Panc1 (cell line): ENCODE data around the gene TBC1D16. TPM values are rescaled to one million over a fixed set of nuclear protein-coding genes. Genes with fewer than 3 reads are reported as not detected.

ENCODE experiments used
- ATAC-seq: fragments of 200-7000 bp; cut with Tn5 transposase; 2 replicates; pipeline ENCODE4 v1.9.1; 2020; ENCODE audit warnings: mild to moderate bottlenecking, moderate library complexity
- BruUV-seq: library from RNA; stranded (reverse); fragments of 400-500 nt; replicated peaks from 2 replicates; lab custom pipeline; 2021; lab: Mats Ljungman, UMichigan
- CTCF ChIA-PET: fragments of 300-600 bp; sonication (Branson Sonifier 250); formaldehyde crosslinking; loops from one replicate; lab custom pipeline; 2022; ENCODE audit warnings: antibody characterized with exemption; lab: Charles Lee
- POLR2A ChIA-PET: fragments of 300-600 bp; sonication (Branson Sonifier 250); formaldehyde crosslinking; loops from one replicate; lab custom pipeline; 2022; ENCODE audit warnings: antibody characterized with exemption; lab: Charles Lee
- DNase-seq: peaks from one replicate; pipeline ENCODE4 v3.0.0-alpha.2; 2010; ENCODE audit warnings: low read depth, low spot score
- H3K27ac ChIP-seq: 2 replicates; pipeline ENCODE4 v1.5.1; 2011; ENCODE audit warnings: mild to moderate bottlenecking, low read length, inconsistent platforms
- H3K27me3 ChIP-seq: fragments of 200-500 bp; sonication (Bioruptor generic); 2 replicates; pipeline ENCODE4 v1.6.0; 2014; ENCODE audit warnings: low read length, inconsistent platforms; ENCODE audit not compliant: control insufficient read depth, insufficient read depth
- H3K36me3 ChIP-seq: fragments of 200-500 bp; sonication (Bioruptor generic); 2 replicates; pipeline ENCODE4 v1.5.1; 2014; ENCODE audit warnings: inconsistent platforms, mild to moderate bottlenecking, low read length, moderate library complexity; ENCODE audit not compliant: control insufficient read depth, insufficient read depth
- H3K4me1 ChIP-seq: 2 replicates; pipeline ENCODE4 v1.5.1; 2011; ENCODE audit warnings: inconsistent platforms, mild to moderate bottlenecking, low read length, moderate library complexity; ENCODE audit not compliant: control insufficient read depth, insufficient read depth
- H3K4me3 ChIP-seq, 2 experiments: 2 replicates each; pipeline ENCODE4 v1.5.1; 2011 to 2012; ENCODE audit warnings: low read depth in 2 of 2, low read length in 2 of 2, mild to moderate bottlenecking in 2 of 2, inconsistent platforms in 1 of 2, moderate library complexity in 1 of 2
- H3K9me3 ChIP-seq: fragments of 200-500 bp; sonication (Bioruptor generic); 2 replicates; pipeline ENCODE4 v1.5.1; 2014; ENCODE audit warnings: low read depth, mild to moderate bottlenecking, inconsistent platforms, low read length, moderate library complexity; ENCODE audit not compliant: control insufficient read depth, insufficient read depth
- POLR2AphosphoS5 ChIP-seq: IDR thresholded peaks from 2 replicates; pipeline ENCODE4 v1.6.1; 2012; ENCODE audit warnings: mild to moderate bottlenecking, low read depth, low read length, moderate library complexity
- SIN3A ChIP-seq: IDR thresholded peaks from 2 replicates; pipeline ENCODE4 v1.6.1; 2012; ENCODE audit warnings: low read depth, mild to moderate bottlenecking, low read length, moderate library complexity, borderline replicate concordance; ENCODE audit not compliant: insufficient read depth
- TCF7L2 ChIP-seq: IDR thresholded peaks from 2 replicates; pipeline ENCODE4 v1.6.1; 2011; ENCODE audit warnings: mild to moderate bottlenecking, low read depth, low read length, inconsistent platforms
- in situ Hi-C: cut with HindIII; loops from 2 replicates; pipeline ENCODE4 v1.10.0; 2016; ENCODE audit warnings: low sequenced_read_pairs, low pct_unique_long_range_greater_than_20kb
- intact Hi-C: fragments of 100-400 bp; cut with micrococcal nuclease; formaldehyde crosslinking; loops from one replicate; pipeline ENCODE4 v1.10.0; 2022; ENCODE audit not compliant: unreplicated experiment
- total RNA-seq: library from RNA; stranded (reverse); gene quantifications from one replicate; pipeline ENCODE4 v1.2.1, GENCODE V29; 2021; ENCODE audit not compliant: unreplicated experiment
- TF ChIP-seq, protein P1 (sequence below), 2 experiments: IDR thresholded peaks; 2 replicates each; pipeline ENCODE4 v1.6.1; 2011 to 2012; ENCODE audit warnings: low read depth in 2 of 2, control low read depth in 1 of 2, low read length in 1 of 2, mild to moderate bottlenecking in 1 of 2, moderate library complexity in 1 of 2; ENCODE audit not compliant: insufficient read depth in 1 of 2
- TF ChIP-seq, protein P2 (sequence below): fragments of 450-650 bp; IDR thresholded peaks from 2 replicates; pipeline ENCODE4 v1.5.1; 2017; ENCODE audit warnings: mild to moderate bottlenecking

TBC1D16 gene
- total RNA-seq, 1 experiment from 2014 or later, result 41.6 TPM

DNA sequence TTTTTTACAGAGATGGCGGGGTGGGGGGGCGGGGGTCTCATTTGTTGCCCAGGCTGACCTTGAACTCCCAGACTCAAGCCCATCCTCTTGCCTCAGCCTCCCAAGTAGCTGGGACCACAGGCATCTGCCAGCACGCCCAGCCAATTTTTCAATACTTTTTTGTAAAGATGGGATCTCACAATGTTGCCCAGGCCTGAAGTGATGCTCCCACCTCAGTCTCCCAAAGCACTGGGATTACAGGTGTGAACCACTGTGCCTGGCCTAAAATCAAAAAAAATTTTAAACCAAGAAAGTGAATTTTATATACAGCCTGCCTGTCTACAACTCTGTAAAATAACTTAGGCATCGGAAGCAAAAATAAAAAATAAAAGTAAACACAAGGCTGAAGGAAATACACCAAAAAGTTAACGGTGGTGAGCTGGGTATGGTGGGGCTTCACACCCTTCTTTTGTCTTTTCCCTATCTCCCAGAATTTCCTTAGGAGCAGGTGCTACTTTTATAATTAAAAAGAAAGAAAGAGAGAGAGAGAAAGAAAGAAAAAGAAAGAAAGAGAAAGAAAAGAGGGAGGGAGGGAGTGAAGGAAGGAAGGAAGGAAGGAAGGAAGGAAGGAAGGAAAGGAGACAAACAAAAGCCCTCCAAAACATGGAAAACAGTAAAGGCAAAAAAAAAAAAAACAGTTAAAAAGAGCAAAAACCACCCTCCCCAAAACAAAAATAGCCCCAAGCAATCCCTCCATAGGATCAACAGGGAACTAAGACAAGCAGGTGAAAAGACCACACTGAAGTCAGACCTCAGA is 51.4 kb downstream of the TBC1D16 start:
- in situ Hi-C loops, result loop anchor here (25.0 kb wide), 2 partner anchors 122 to 197 kb away; partner anchors contain the start of genes CBX2 and CBX8
- TF ChIP-seq SIN3A (no peak), TCF7L2 (no peak), POLR2AphosphoS5 (no peak)
- TF ChIP-seq, protein P1, sequence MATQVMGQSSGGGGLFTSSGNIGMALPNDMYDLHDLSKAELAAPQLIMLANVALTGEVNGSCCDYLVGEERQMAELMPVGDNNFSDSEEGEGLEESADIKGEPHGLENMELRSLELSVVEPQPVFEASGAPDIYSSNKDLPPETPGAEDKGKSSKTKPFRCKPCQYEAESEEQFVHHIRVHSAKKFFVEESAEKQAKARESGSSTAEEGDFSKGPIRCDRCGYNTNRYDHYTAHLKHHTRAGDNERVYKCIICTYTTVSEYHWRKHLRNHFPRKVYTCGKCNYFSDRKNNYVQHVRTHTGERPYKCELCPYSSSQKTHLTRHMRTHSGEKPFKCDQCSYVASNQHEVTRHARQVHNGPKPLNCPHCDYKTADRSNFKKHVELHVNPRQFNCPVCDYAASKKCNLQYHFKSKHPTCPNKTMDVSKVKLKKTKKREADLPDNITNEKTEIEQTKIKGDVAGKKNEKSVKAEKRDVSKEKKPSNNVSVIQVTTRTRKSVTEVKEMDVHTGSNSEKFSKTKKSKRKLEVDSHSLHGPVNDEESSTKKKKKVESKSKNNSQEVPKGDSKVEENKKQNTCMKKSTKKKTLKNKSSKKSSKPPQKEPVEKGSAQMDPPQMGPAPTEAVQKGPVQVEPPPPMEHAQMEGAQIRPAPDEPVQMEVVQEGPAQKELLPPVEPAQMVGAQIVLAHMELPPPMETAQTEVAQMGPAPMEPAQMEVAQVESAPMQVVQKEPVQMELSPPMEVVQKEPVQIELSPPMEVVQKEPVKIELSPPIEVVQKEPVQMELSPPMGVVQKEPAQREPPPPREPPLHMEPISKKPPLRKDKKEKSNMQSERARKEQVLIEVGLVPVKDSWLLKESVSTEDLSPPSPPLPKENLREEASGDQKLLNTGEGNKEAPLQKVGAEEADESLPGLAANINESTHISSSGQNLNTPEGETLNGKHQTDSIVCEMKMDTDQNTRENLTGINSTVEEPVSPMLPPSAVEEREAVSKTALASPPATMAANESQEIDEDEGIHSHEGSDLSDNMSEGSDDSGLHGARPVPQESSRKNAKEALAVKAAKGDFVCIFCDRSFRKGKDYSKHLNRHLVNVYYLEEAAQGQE (IDR thresholded peaks at IDR 0.05; ENCODE audit: insufficient read depth in 1 of 2, low read depth in 2 of 2, low read length in 1 of 2), result no peak
- TF ChIP-seq, protein P2, sequence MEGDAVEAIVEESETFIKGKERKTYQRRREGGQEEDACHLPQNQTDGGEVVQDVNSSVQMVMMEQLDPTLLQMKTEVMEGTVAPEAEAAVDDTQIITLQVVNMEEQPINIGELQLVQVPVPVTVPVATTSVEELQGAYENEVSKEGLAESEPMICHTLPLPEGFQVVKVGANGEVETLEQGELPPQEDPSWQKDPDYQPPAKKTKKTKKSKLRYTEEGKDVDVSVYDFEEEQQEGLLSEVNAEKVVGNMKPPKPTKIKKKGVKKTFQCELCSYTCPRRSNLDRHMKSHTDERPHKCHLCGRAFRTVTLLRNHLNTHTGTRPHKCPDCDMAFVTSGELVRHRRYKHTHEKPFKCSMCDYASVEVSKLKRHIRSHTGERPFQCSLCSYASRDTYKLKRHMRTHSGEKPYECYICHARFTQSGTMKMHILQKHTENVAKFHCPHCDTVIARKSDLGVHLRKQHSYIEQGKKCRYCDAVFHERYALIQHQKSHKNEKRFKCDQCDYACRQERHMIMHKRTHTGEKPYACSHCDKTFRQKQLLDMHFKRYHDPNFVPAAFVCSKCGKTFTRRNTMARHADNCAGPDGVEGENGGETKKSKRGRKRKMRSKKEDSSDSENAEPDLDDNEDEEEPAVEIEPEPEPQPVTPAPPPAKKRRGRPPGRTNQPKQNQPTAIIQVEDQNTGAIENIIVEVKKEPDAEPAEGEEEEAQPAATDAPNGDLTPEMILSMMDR, result no peak

DNA sequence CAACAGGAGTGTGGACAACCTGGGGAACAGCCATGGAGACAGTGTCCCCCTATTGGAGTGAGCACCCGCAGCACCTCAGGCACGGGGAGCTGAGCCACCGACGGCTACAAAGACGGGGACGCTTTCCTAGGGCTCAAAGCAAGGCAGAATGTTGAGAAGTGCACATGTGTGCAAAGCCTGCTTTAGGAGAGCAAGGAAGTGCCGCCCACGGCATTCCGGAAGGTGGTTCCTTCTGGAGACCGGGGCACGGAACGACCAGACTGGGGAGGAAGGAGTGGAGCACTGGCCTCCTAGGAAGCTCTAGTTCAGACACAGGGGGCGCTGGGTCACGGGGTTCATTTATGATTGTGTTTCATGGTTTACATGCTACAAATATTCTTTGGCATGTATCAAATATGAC is 52.2 kb downstream of the TBC1D16 start:
- CTCF ChIA-PET, result no interaction called here
- Histone ChIP-seq H3K4me1 (peaks cover 36% of the 10 kb centered on the region), H3K4me3 (no peak overlapping the region), H3K27ac (no peak overlapping the region), H3K9me3 (no peaks in the 10 kb centered on the region), H3K36me3 (no peaks in the 10 kb centered on the region), H3K27me3 (no peaks in the 10 kb centered on the region)
- intact Hi-C loops, result no loop called here
- DNase-seq (no peak), ATAC-seq (no peak)
- no TSS peak for BruUV-seq
- POLR2A ChIA-PET, result no interaction called here
- no peak for TF ChIP-seq POLR2AphosphoS5
- TF ChIP-seq, protein P1 (IDR thresholded peaks at IDR 0.05; ENCODE audit: insufficient read depth in 1 of 2, low read depth in 2 of 2, low read length in 1 of 2), result no peak
- no peak for TF ChIP-seq SIN3A
- TF ChIP-seq, protein P2, result no peak
- TF ChIP-seq TCF7L2, result no peak
- in situ Hi-C loops, result loop anchor here (25.0 kb wide), 2 partner anchors 121 to 196 kb away; partner anchors contain the start of genes CBX2 and CBX8

More for the DNA sequence above, 51.4 kb downstream of the TBC1D16 start:
- Histone ChIP-seq H3K36me3 (no peaks in the 10 kb centered on the region), H3K27ac (no peak overlapping the region), H3K9me3 (no peaks in the 10 kb centered on the region), H3K4me1 (peaks cover 44% of the 10 kb centered on the region), H3K27me3 (no peaks in the 10 kb centered on the region), H3K4me3 (no peak overlapping the region)
- POLR2A ChIA-PET, result no interaction called here
- no peak for ATAC-seq
- intact Hi-C loops, result no loop called here
- CTCF ChIA-PET, result no interaction called here
- no TSS peak for BruUV-seq
- no peak for DNase-seq
